H1 (cell line): ENCODE results near the gene NUP210.

ENCODE experiments used
- BRCA1 ChIP-seq: IDR thresholded peaks from 2 replicates; pipeline ENCODE4 v1.6.1; 2012; ENCODE audit warnings: low read depth, low read length, improper control_type of control experiment
- CBX5 ChIP-seq: fragments of 300-800, 300-1000 bp; sonication (generic); IDR thresholded peaks from 2 replicates; pipeline ENCODE4 v1.7.1; 2016; ENCODE audit warnings: antibody characterized with exemption, low read length, low read depth
- EP300 ChIP-seq, 2 experiments: IDR thresholded peaks; 1 replicate in 1 of 2; 2 replicates in 1 of 2; pipeline ENCODE4 v1.6.1; 2011 to 2012; ENCODE audit warnings: low read depth in 2 of 2, low read length in 2 of 2, mild to moderate bottlenecking in 2 of 2, borderline replicate concordance in 1 of 2, inconsistent platforms in 1 of 2, moderate library complexity in 1 of 2
- JUN ChIP-seq: IDR thresholded peaks from 2 replicates; pipeline ENCODE4 v1.6.1; 2011; ENCODE audit warnings: low read depth, mild to moderate bottlenecking, improper control_type of control experiment, low read length
- NRF1 ChIP-seq: IDR thresholded peaks from 2 replicates; pipeline ENCODE4 v1.6.1; 2011; ENCODE audit warnings: mild to moderate bottlenecking, low read depth, low read length, improper control_type of control experiment
- SIN3A ChIP-seq, 2 experiments: IDR thresholded peaks in 1 of 2; conservative IDR thresholded peaks in 1 of 2; 2 replicates each; pipeline ENCODE4 v1.6.1; 2011 to 2012; ENCODE audit warnings: low read length in 2 of 2, improper control_type of control experiment in 1 of 2, low read depth in 1 of 2, mild to moderate bottlenecking in 1 of 2
- SUZ12 ChIP-seq: fragments of 200-600 bp; sonication (generic); IDR thresholded peaks from 2 replicates; pipeline ENCODE4 v1.6.1; 2012; ENCODE audit warnings: mild to moderate bottlenecking, inconsistent platforms, low read length, moderate library complexity, mixed read lengths
- TAF1 ChIP-seq: IDR thresholded peaks from 2 replicates; pipeline ENCODE4 v1.6.1; 2011; ENCODE audit warnings: mild to moderate bottlenecking, low read depth, low read length
- ZNF274 ChIP-seq: IDR thresholded peaks from 2 replicates; pipeline ENCODE4 v1.7.0; 2012; ENCODE audit warnings: low read length, borderline replicate concordance; ENCODE audit errors: extremely low read depth
- TF ChIP-seq, protein P1 (sequence below), 3 experiments: IDR thresholded peaks; 1 replicate in 2 of 3; 2 replicates in 1 of 3; pipeline versions ENCODE4 v1.5.1 to v1.6.1; 2011; ENCODE audit warnings: low read length in 3 of 3, mild to moderate bottlenecking in 3 of 3, inconsistent platforms in 2 of 3, low read depth in 1 of 3, moderate library complexity in 1 of 3; ENCODE audit not compliant: insufficient read depth in 1 of 3; ENCODE audit errors: control extremely low read depth in 1 of 3

DNA sequence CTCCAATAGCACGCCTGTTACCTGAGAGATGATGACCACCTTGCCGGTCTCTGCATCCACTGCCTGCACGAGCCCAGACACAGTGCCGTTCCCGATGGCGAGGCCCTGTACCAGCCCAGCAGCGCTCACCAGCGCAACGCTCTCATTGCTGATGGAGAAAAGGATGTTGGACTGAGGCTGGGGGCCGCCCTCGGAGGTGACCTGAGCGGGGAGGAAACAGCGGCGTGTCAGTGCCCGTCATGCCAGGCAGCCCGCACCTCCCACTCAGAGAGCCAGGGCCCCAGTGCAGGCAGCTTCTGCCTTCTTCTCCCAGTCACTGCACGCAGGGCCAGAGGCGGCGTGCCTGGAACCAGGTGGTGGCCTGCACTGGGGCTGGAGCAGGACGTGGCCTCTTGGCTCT, 80.3 kb downstream of the NUP210 start:
- TF ChIP-seq, protein P1, sequence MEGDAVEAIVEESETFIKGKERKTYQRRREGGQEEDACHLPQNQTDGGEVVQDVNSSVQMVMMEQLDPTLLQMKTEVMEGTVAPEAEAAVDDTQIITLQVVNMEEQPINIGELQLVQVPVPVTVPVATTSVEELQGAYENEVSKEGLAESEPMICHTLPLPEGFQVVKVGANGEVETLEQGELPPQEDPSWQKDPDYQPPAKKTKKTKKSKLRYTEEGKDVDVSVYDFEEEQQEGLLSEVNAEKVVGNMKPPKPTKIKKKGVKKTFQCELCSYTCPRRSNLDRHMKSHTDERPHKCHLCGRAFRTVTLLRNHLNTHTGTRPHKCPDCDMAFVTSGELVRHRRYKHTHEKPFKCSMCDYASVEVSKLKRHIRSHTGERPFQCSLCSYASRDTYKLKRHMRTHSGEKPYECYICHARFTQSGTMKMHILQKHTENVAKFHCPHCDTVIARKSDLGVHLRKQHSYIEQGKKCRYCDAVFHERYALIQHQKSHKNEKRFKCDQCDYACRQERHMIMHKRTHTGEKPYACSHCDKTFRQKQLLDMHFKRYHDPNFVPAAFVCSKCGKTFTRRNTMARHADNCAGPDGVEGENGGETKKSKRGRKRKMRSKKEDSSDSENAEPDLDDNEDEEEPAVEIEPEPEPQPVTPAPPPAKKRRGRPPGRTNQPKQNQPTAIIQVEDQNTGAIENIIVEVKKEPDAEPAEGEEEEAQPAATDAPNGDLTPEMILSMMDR (IDR thresholded peaks at IDR 0.05; ENCODE audit: control extremely low read depth in 1 of 3, insufficient read depth in 1 of 3, low read depth in 1 of 3, low read length in 3 of 3), result no peak
- TF ChIP-seq SIN3A (conservative IDR thresholded peaks at IDR 0.05 in 1 of 2, IDR thresholded peaks at IDR 0.05 in 1 of 2; ENCODE audit: low read depth in 1 of 2, low read length in 2 of 2), result no peak
- TF ChIP-seq BRCA1, result no peak
- no peak for TF ChIP-seq NRF1
- no peak for TF ChIP-seq TAF1
- no peak for TF ChIP-seq SUZ12
- no peak for TF ChIP-seq EP300 (IDR thresholded peaks at IDR 0.05; ENCODE audit: borderline replicate concordance in 1 of 2, low read depth in 2 of 2, low read length in 2 of 2)
- TF ChIP-seq CBX5, result no peak
- TF ChIP-seq JUN, result no peak
- no peak for TF ChIP-seq ZNF274
